IMR-90 (cell line): Measurements from ENCODE around the gene ATG2A. TPM values are rescaled to one million over a fixed set of nuclear protein-coding genes. Genes with fewer than 3 reads are reported as not detected.

Experiments used
- ATAC-seq: fragments of 200-7000 bp; cut with Tn5 transposase; 2 replicates; pipeline ENCODE4 v1.9.1; 2020; ENCODE audit warnings: low read depth, mild to moderate bottlenecking, moderate library complexity
- BruUV-seq: library from RNA; stranded (reverse); fragments of 400-500 nt; replicated peaks from 2 replicates; lab custom pipeline; 2021; lab: Mats Ljungman, UMichigan
- CTCF ChIA-PET: fragments of 300-600 bp; formaldehyde crosslinking; extraction: SDS; loops from one replicate; lab custom pipeline; 2021; ENCODE audit warnings: antibody characterized with exemption; lab: Yijun Ruan, JAX
- POLR2A ChIA-PET: fragments of 300-600 bp; sonication (Branson Sonifier 250); formaldehyde crosslinking; loops from one replicate; lab custom pipeline; 2022; ENCODE audit warnings: antibody characterized with exemption; ENCODE audit not compliant: unreplicated experiment; lab: Charles Lee
- DNase-seq: peaks from one replicate; pipeline ENCODE4 v3.0.0; 2013
- H2AFZ ChIP-seq: replicated peaks from 2 replicates; pipeline ENCODE3; 2013; ENCODE audit warnings: low read length, mild to moderate bottlenecking; ENCODE audit not compliant: poor library complexity
- H2AK5ac ChIP-seq: 2 replicates; pipeline ENCODE4 v1.6.1; 2013; ENCODE audit warnings: low read depth, low read length, inconsistent platforms
- H2AK9ac ChIP-seq: replicated peaks from 2 replicates; pipeline ENCODE3; 2013; ENCODE audit warnings: mild to moderate bottlenecking, low read depth, low read length, moderate library complexity; ENCODE audit not compliant: poor library complexity
- H2BK120ac ChIP-seq: 2 replicates; pipeline ENCODE4 v1.6.1; 2013; ENCODE audit warnings: low read depth, low read length, inconsistent platforms
- H2BK15ac ChIP-seq: 3 replicates; pipeline ENCODE4 v1.6.1; 2013; ENCODE audit warnings: low read depth, low read length, inconsistent platforms
- H2BK20ac ChIP-seq: 2 replicates; pipeline ENCODE4 v1.6.1; 2013; ENCODE audit warnings: low read depth, mild to moderate bottlenecking, inconsistent platforms, low read length, moderate library complexity
- H2BK5ac ChIP-seq: 2 replicates; pipeline ENCODE4 v1.6.1; 2013; ENCODE audit warnings: mild to moderate bottlenecking, low read depth, low read length, inconsistent platforms; ENCODE audit not compliant: poor library complexity, severe bottlenecking
- H3K14ac ChIP-seq: replicated peaks from 2 replicates; pipeline ENCODE4 v1.6.1; 2013; ENCODE audit warnings: low read depth, low read length, inconsistent platforms
- H3K18ac ChIP-seq: 2 replicates; pipeline ENCODE4 v1.6.1; 2013; ENCODE audit warnings: low read depth, low read length, control low read depth
- H3K23ac ChIP-seq: 2 replicates; pipeline ENCODE4 v1.6.1; 2013; ENCODE audit warnings: low read depth, low read length, inconsistent platforms
- H3K27ac ChIP-seq: 2 replicates; pipeline ENCODE4 v1.5.1; 2013; ENCODE audit warnings: mild to moderate bottlenecking, control low read depth, low read length; ENCODE audit not compliant: insufficient read depth
- H3K27me3 ChIP-seq: 2 replicates; pipeline ENCODE4 v1.6.1; 2013; ENCODE audit warnings: low read length; ENCODE audit not compliant: control insufficient read depth, insufficient read depth
- H3K36me3 ChIP-seq: 2 replicates; pipeline ENCODE4 v1.6.1; 2013; ENCODE audit warnings: low read length, mixed read lengths; ENCODE audit not compliant: control insufficient read depth, insufficient read depth
- H3K4ac ChIP-seq: 2 replicates; pipeline ENCODE4 v1.6.1; 2013; ENCODE audit warnings: low read depth, low read length, inconsistent platforms
- H3K4me1 ChIP-seq: 2 replicates; pipeline ENCODE4 v1.6.1; 2013; ENCODE audit warnings: low read length, mixed read lengths; ENCODE audit not compliant: control insufficient read depth, insufficient read depth
- H3K4me2 ChIP-seq: 2 replicates; pipeline ENCODE4 v1.6.1; 2013; ENCODE audit warnings: low read depth, mild to moderate bottlenecking, control low read depth, low read length, moderate library complexity
- H3K4me3 ChIP-seq: 2 replicates; pipeline ENCODE4 v1.5.1; 2013; ENCODE audit warnings: low read depth, mild to moderate bottlenecking, control low read depth, low read length, moderate library complexity; ENCODE audit not compliant: insufficient read depth
- H3K56ac ChIP-seq: 2 replicates; pipeline ENCODE4 v1.6.1; 2013; ENCODE audit warnings: low read length, inconsistent platforms; ENCODE audit not compliant: insufficient read depth; ENCODE audit errors: extremely low read depth
- H3K79me1 ChIP-seq, 2 experiments: 2 replicates each; pipeline ENCODE4 v1.6.1; 2013; ENCODE audit warnings: low read length in 2 of 2, inconsistent platforms in 1 of 2, low read depth in 1 of 2
- H3K9ac ChIP-seq: 2 replicates; pipeline ENCODE4 v1.6.1; 2013; ENCODE audit warnings: low read depth, low read length, control low read depth
- H3K9me1 ChIP-seq: 2 replicates; pipeline ENCODE4 v1.6.1; 2013; ENCODE audit warnings: low read length, inconsistent platforms; ENCODE audit not compliant: insufficient read depth
- H3K9me3 ChIP-seq: 2 replicates; pipeline ENCODE4 v1.6.1; 2013; ENCODE audit warnings: low read length; ENCODE audit not compliant: control insufficient read depth, insufficient read depth
- H4K20me1 ChIP-seq: 2 replicates; pipeline ENCODE4 v1.6.1; 2013; ENCODE audit warnings: low read length, inconsistent platforms; ENCODE audit not compliant: insufficient read depth
- H4K5ac ChIP-seq: 2 replicates; pipeline ENCODE4 v1.6.1; 2013; ENCODE audit warnings: mild to moderate bottlenecking, low read depth, low read length, control low read depth
- H4K8ac ChIP-seq, 2 experiments: 2 replicates each; pipeline ENCODE4 v1.6.1; 2013; ENCODE audit warnings: low read depth in 2 of 2, low read length in 2 of 2, control low read depth in 1 of 2, inconsistent platforms in 1 of 2
- H4K91ac ChIP-seq: 2 replicates; pipeline ENCODE4 v1.6.1; 2013; ENCODE audit warnings: low read depth, low read length, inconsistent platforms; ENCODE audit not compliant: insufficient read depth
- BHLHE40 ChIP-seq: fragments of 150-350 bp; IDR thresholded peaks from 2 replicates; pipeline ENCODE4 v1.6.1; 2016; ENCODE audit warnings: mild to moderate bottlenecking, low read depth, low read length
- POLR2A ChIP-seq: IDR thresholded peaks from 2 replicates; pipeline ENCODE4 v1.6.1; 2012; ENCODE audit warnings: mild to moderate bottlenecking, low read depth, low read length
- USF2 ChIP-seq: fragments of 150-350 bp; IDR thresholded peaks from 2 replicates; pipeline ENCODE4 v1.6.1; 2017; ENCODE audit warnings: mild to moderate bottlenecking, antibody characterized with exemption, low read length, low read depth
- WGBS, 2 experiments: methylation state at CpG; one replicate each; pipeline versions ENCODE4 v1.1.5 to v1.1.7; 2013; ENCODE audit warnings: missing lambda C conversion rate in 2 of 2; ENCODE audit not compliant: insufficient read length in 1 of 2; ENCODE audit errors: extremely low coverage in 2 of 2; 5-methylcytosine and 5-hydroxymethylcytosine counted together
- dilution Hi-C: fragments of 300-500 bp; cut with HindIII; formaldehyde crosslinking; loops from one replicate; pipeline ENCODE4 v1.14.3; 2018; ENCODE audit warnings: low sequenced_read_pairs; ENCODE audit not compliant: unreplicated experiment
- in situ Hi-C: fragments of 300-500 bp; cut with MboI; formaldehyde crosslinking; loops from 3 replicates; pipeline ENCODE4 v1.14.3; 2019; ENCODE audit warnings: low sequenced_read_pairs, inconsistent platforms, mixed read lengths
- intact Hi-C: fragments of 100-400 bp; cut with micrococcal nuclease; formaldehyde crosslinking; loops from 2 replicates; pipeline ENCODE4 v1.10.0; 2022
- polyA plus RNA-seq, 3 experiments: library from polyadenylated mRNA; depleted of rRNA; stranded (reverse); fragments of >200 nt; gene quantifications; 2 replicates each; pipeline ENCODE4 v1.2.3, GENCODE V29; 2012; ENCODE audit warnings: low replicate concordance in 1 of 3
- total RNA-seq: library from RNA; depleted of rRNA; stranded (reverse); fragments of >200 nt; gene quantifications from 2 replicates; pipeline ENCODE4 v1.2.3, GENCODE V29; 2012

ATG2A gene
- total and polyA plus RNA-seq, 2 of the 4 experiments (the other 2 are of a cell fraction): 3.2 to 10.5 TPM

- no peaks in the 10 kb centered on the region for H3K9me3 ChIP-seq
- H3K27ac ChIP-seq: no peak overlapping the region
- POLR2A ChIA-PET: interaction anchor here (0.6 kb wide), 1 partner anchor 904 kb away, joined by 12 read pairs; no protein-coding TSS in a partner anchor
- H3K4ac ChIP-seq: no peak overlapping the region
- H3K9ac ChIP-seq: no peak overlapping the region
- H2AK9ac ChIP-seq: no peak overlapping the region
- in situ Hi-C loops (no loop called here), intact Hi-C loops (no loop called here), dilution Hi-C loops (no loop called here)
- no peak overlapping the region for H4K5ac ChIP-seq
- no peak overlapping the region for H3K4me2 ChIP-seq
- no peak for ATAC-seq
- H4K20me1 ChIP-seq: peaks cover 16% of the 10 kb centered on the region
- no peak for DNase-seq
- no peak overlapping the region for H4K8ac ChIP-seq
- no peak overlapping the region for H2BK15ac ChIP-seq
- peaks cover 7% of the 10 kb centered on the region for H3K4me1 ChIP-seq
- H2BK20ac ChIP-seq: no peak overlapping the region
- no peak overlapping the region for H2AK5ac ChIP-seq
- H3K9me1 ChIP-seq: peaks cover 8% of the 10 kb centered on the region
- no peaks in the 10 kb centered on the region; the same call in 1 of the 2 replicates for H3K36me3 ChIP-seq
- WGBS, 2 experiments: 67% methylated on average over 1 of the region's 8 CpGs; no CpG with 5 or more reads in 1 of the 2 experiments
- H3K14ac ChIP-seq: no peak overlapping the region
- CTCF ChIA-PET: interaction anchor here (0.6 kb wide), 1 partner anchor 37 kb away, joined by 3 read pairs; the partner anchor contains the start of gene CDC42BPG
- H3K4me3 ChIP-seq: no peak overlapping the region
- no peaks in the 10 kb centered on the region for H3K27me3 ChIP-seq
- no peak overlapping the region for H2BK5ac ChIP-seq
- H3K56ac ChIP-seq: no peak overlapping the region
- TF ChIP-seq POLR2A (no peak), USF2 (no peak), BHLHE40 (no peak)
- H2BK120ac ChIP-seq: no peak overlapping the region
- peaks cover 6 to 24% of the 10 kb centered on the region in 2 experiments; a peak in 3 of 4 replicates for H3K79me1 ChIP-seq
- no peak overlapping the region for H4K91ac ChIP-seq
- no peak overlapping the region for H2AFZ ChIP-seq
- no peak overlapping the region for H3K23ac ChIP-seq
- H3K18ac ChIP-seq: no peak overlapping the region
- no TSS peak for BruUV-seq
Observed at GRCh38 chr11:64881476-64881875, 35.5 kb downstream of the ATG2A start.
